Renal cortex interstitium (tissue), 11 donors: ENCODE data around the gene LRRC14B. TPM values are rescaled to one million over a fixed set of nuclear protein-coding genes. Genes with fewer than 3 reads are reported as not detected.
"Not testable (repeated sequence)": the region's sequence is repeated elsewhere in the genome, so short reads cannot be mapped to it uniquely, and the experiment has no call there.

Experiments used
- DNase-seq, 11 donors: peaks; one replicate each; pipeline ENCODE4 v3.0.0-alpha.2; 2013; ENCODE audit warnings: low read depth in 9 of 11, low spot score in 4 of 11; ENCODE audit errors: extremely low read depth in 1 of 11
- polyA plus RNA-seq, 3 donors: library from polyadenylated mRNA; unstranded; fragments of 120-200 nt; gene quantifications; one replicate each; pipeline ENCODE4 v1.2.1, GENCODE V29; 2013; ENCODE audit not compliant: insufficient read length in 3 of 3

The LRRC14B gene
- polyA plus RNA-seq, 3 donors, result 0.13 TPM; not detected in 2

GRCh38 chr5:199197-199949, 8.1 kb downstream of the LRRC14B start:
- no peak for DNase-seq

- no peak for DNase-seq
These were observed 8.8 kb downstream of the LRRC14B start for GRCh38 chr5:199950-200645.

- no peak for DNase-seq
These were observed 9.7 kb downstream of the LRRC14B start for GRCh38 chr5:200985-201384.

GRCh38 chr5:201672-202071, 10.4 kb downstream of the LRRC14B start:
- DNase-seq, result no peak

- DNase-seq, result no peak
These were observed 12.1 kb downstream of the LRRC14B start for GRCh38 chr5:203246-203930.

- no peak for DNase-seq
These were observed 12.7 kb downstream of the LRRC14B start for GRCh38 chr5:204001-204400.

- DNase-seq, result no peak
These were observed 13.2 kb downstream of the LRRC14B start for GRCh38 chr5:204462-204861.

GRCh38 chr5:204966-205670, 13.8 kb downstream of the LRRC14B start:
- DNase-seq, result no peak

GRCh38 chr5:206406-206805, 15.1 kb downstream of the LRRC14B start:
- no peak for DNase-seq

- no peak for DNase-seq
These were observed 15.7 kb downstream of the LRRC14B start for GRCh38 chr5:206927-207536.

- DNase-seq, result no peak
These were observed 16.3 kb downstream of the LRRC14B start for GRCh38 chr5:207599-207998.

GRCh38 chr5:208449-209114, 17.3 kb downstream of the LRRC14B start:
- no peak for DNase-seq

GRCh38 chr5:213803-214395, 22.6 kb downstream of the LRRC14B start:
- no peak for DNase-seq

- not testable (repeated sequence) for DNase-seq
These were observed 24.0 kb downstream of the LRRC14B start for GRCh38 chr5:215256-215655.

GRCh38 chr5:216076-216475, 24.8 kb downstream of the LRRC14B start:
- not testable (repeated sequence) for DNase-seq

GRCh38 chr5:217494-218456, 26.5 kb downstream of the LRRC14B start, which contains the start of the genes CCDC127 and SDHA:
CCDC127 (minus strand) TSS chr5:218153; CDS start chr5:216849, 1,304 bp downstream.
SDHA (plus strand) TSS chr5:218320; CDS start chr5:218356, 36 bp downstream.
- peak; percentile 81 to 96 (median 93) for DNase-seq
